Coronary artery (tissue), 2 donors: ENCODE data around the gene TNPO3.
A peak's percentile ranks its signal among the peaks of the same experiment; 100 is the strongest.

Experiments used
- DNase-seq: peaks from one replicate; pipeline ENCODE4 v3.0.0-alpha.2; 2017; ENCODE audit warnings: low spot score
- H3K27ac ChIP-seq, 2 donors: fragments of 200-600 bp; sonication (generic); one replicate each; pipeline ENCODE4 v1.5.1; 2016 to 2019
- H3K4me3 ChIP-seq: fragments of 200-600 bp; sonication (generic); 2 replicates; pipeline ENCODE4 v1.5.1; 2016; ENCODE audit warnings: mild to moderate bottlenecking, moderate library complexity
- CTCF ChIP-seq: fragments of 200-600 bp; sonication (generic); IDR thresholded peaks from one replicate; pipeline ENCODE4 v1.5.1; 2019; ENCODE audit warnings: antibody characterized with exemption

The TNPO3 gene

GRCh38 chr7:128909625-128910568 is 145.0 kb downstream of the TNPO3 start:
- peak; percentile 71 for DNase-seq
- Histone ChIP-seq H3K27ac (no peak overlapping the region), H3K4me3 (peak overlapping the region; percentile 65)
- no peak for TF ChIP-seq CTCF

GRCh38 chr7:128908750-128909624 is 145.9 kb downstream of the TNPO3 start:
- peak; percentile 65 for DNase-seq
- no peak for TF ChIP-seq CTCF
- peak overlapping the region; percentile 65 for H3K4me3 ChIP-seq
- no peak overlapping the region for H3K27ac ChIP-seq

- no peak for TF ChIP-seq CTCF
- H3K4me3 ChIP-seq, result no peak overlapping the region
- H3K27ac ChIP-seq, result no peak overlapping the region
- peak; percentile 69 for DNase-seq
These were observed 147.9 kb downstream of the TNPO3 start for GRCh38 chr7:128906766-128907559.

- no peak for DNase-seq
- no peak for TF ChIP-seq CTCF
- Histone ChIP-seq H3K27ac (no peak overlapping the region), H3K4me3 (no peak overlapping the region)
These were observed 148.7 kb downstream of the TNPO3 start for GRCh38 chr7:128906001-128906765.

GRCh38 chr7:128904381-128905197 is 150.3 kb downstream of the TNPO3 start:
- Histone ChIP-seq H3K27ac (no peak overlapping the region), H3K4me3 (no peak overlapping the region)
- no peak for DNase-seq
- peak; percentile 27 for TF ChIP-seq CTCF
